NCI-H82 treated with DMSO at 0.1 percent for 48 hours (cell line): Measurements from ENCODE around the gene TRMT1.
A peak's percentile ranks its signal among the peaks of the same experiment; 100 is the strongest.

Source experiments
- DNase-seq: peaks from one replicate; lab custom pipeline; 2025; ENCODE audit not compliant: unreplicated experiment; lab: John Stamatoyannopoulos, UW

The TRMT1 gene

DNA sequence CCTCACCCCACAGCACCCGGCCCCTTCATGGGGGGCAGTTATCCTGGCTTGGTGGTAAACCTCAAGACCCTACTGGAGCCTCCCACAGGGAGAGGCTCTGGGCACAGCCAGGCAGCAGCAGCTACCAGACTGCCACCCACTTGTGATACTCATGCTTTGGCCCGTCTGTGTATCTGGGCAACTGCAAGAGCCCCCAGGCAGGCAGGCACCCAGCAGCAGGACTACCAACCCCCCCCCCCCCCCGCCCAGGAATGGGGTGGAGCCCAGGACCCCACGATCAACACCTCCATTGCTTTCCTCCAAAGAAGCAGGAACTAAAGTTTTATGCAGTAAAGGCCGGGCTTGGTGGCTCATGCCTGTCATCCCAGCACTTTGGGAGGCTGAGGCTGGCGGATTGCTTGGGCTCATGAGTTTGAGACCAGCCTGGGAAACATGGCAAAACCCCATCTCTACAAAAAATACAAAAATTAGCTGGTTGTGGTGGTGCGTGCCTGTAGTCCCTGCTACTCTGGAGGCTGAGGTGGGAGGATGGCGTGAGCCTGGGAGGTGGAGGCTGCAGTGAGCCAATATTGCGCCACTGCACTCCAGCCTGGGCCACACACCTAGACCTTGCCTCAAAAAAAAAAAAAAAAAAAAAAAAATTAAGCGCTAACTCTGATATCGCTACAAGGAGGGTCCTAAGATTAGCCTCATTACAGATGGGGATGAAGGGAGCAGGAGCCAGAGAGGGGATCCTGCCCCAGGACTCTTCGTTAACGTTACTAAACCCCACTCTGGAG, 12.8 kb downstream of the TRMT1 start:
- no peak for DNase-seq

DNA sequence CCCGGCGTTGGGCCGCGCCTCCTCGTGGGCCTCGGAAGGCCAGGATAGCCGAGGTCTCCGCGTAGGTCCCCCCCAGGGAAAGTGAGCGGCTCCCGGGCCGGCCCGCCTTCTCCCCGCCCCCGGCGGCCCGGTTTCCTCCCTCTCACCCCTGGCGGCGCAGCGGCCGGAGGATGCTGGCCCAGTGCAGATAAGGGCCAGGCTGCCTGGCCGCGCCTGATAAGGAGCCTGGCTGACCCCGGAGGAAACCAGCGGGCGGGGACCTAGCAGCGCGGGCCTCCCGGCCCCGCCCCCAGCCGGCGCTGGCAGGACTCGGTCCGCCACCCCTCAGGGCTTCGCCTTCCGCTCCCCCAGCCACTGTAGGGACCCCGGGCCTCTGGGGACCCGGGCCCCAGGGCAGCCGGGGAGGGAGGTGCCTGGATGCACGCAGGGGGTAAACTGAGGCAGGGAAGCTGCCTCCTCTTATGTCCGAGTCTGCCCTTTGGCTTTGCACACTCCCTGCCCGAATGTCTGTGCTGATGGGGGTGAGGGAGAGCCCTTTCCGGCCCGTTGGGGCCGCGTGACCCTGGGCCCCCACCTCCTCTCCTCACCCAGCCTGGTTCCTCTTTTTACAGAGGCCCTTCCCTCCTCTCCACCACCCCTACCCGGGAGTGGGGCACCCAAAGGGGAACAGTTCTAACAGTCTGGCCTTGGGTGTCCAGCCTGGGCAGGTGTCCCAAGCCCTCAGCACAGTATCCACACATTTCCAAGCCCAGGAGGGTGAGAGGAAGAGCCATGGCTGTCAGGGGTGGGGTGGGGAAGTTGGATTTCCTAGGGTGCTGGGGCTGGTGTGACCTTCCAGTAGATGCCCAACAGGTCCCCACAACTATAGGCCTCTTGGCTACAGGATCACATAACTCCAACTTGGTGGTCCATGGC, 13.6 kb downstream of the TRMT1 start, which contains the start of gene LYL1:
Gene LYL1, minus strand, starts transcription at position 193 of the 915 bp plus-strand sequence. CDS start 1,687 bp downstream, outside the sequence.
- DNase-seq, result no peak

DNA sequence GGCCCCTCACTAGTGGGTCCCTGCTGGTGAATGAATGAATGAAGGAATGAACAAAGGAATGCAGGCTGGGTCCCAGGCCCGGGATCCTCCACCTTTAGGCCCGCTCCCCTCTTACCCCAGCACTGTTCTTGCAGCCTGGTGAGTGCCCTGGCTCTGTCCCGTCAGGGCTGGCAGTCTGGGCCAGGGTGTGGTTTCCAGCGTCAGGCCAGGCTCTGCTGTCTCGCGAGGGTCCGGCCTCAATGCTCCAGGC, 14.2 kb downstream of the TRMT1 start:
- no peak for DNase-seq

DNA sequence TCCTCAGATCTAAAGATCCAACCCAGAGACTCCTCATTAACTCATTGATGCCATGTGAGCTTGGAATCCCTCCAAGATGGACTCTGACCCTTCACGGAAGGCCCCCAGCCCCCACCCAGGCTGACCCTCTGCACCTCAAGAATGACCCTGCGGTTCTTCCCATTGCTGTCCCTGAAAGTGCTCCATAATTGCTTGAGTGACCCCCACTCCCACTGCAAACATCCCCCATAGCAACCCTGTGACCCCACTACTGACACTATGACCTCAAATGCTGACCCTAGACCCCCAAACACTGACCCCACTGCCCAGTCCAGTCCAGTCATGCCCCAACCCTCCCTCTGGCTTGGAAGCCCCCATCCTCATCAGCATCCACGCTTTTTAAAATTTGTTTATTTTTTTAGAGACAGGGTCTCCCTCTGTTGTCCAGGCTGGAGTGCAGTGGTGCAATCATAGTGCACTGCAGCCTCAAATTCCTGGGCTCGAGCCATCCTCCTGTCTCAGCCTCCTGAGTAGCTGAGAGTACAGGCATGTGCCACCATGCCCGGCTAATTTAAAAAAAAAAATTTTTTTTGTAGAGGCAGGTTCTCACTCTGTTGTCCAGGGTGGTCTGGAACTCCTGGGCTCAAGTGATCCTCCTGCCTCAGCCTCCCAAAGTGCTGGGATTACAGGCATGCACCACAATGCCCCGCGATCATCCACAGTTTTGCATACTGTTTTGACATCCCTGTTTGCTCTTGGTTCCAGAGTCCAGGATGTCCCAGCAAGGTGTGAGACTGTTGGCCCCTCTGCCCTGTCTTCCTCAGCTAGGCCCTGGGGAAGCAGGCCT, 14.7 kb downstream of the TRMT1 start:
- DNase-seq, result no peak

DNA sequence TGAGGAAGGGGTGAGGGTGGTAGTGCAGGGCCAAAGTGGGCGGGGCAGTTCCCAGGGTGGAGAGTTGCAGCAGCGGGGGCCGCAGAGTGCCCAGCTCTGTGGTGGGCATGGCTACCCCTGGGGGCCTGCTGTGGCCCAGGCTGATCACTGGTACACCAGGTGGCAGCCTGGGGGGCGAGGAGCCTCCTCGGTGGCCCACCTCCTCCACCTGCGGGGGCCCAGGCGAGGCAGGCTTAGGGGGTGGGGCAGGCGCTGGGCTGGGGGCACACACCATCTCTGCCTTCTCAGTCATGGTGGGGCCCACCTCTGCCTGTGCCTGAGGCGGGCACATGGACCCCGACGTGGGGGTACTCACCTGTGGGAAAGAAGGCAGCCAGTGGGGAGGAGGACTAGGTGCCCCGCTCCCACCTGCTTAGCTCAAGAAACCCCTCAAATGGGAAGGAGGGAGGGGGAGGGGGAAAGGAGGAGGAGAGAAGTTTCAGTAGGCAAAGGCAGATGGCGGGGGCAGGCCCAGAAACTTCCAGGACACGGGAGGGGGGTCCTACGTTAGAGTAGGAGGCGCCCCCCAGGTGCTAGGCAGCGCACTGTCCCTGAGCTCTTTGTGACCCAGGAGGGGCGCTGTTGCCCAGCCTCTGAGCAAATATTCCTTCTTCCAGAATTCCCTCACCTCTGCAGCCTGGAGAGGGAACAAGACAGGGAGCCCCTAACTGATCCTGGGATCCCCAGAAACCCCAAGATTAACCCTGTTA, 15.5 kb downstream of the TRMT1 start:
- no peak for DNase-seq

DNA sequence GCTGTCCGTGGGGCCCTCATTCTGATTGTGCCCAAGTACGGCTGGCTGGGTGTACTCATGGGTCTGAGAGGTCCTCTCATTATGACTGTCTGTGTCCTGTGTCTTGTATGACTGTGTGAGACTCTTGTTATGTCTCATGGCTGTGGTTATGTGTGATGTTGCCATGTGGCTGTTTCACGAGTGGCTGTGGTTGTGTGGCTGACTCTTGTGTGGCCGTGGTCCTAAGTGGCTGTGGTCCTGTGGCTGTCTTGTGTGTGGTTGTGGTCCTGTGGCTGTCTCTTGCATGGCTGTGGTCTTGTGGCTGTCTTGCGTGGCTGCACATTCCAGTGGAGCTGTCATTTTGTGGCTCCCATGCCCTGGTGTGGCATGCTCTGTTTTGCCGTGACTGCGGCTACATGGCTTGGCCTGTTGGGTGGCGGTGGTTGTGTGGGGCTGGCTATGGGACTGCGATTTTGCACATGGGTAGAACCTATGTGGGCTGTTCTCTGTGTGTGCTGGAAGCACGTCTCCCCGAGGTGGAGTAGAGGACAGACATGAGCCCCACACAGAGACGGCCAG, 16.4 kb downstream of the TRMT1 start:
- no peak for DNase-seq

DNA sequence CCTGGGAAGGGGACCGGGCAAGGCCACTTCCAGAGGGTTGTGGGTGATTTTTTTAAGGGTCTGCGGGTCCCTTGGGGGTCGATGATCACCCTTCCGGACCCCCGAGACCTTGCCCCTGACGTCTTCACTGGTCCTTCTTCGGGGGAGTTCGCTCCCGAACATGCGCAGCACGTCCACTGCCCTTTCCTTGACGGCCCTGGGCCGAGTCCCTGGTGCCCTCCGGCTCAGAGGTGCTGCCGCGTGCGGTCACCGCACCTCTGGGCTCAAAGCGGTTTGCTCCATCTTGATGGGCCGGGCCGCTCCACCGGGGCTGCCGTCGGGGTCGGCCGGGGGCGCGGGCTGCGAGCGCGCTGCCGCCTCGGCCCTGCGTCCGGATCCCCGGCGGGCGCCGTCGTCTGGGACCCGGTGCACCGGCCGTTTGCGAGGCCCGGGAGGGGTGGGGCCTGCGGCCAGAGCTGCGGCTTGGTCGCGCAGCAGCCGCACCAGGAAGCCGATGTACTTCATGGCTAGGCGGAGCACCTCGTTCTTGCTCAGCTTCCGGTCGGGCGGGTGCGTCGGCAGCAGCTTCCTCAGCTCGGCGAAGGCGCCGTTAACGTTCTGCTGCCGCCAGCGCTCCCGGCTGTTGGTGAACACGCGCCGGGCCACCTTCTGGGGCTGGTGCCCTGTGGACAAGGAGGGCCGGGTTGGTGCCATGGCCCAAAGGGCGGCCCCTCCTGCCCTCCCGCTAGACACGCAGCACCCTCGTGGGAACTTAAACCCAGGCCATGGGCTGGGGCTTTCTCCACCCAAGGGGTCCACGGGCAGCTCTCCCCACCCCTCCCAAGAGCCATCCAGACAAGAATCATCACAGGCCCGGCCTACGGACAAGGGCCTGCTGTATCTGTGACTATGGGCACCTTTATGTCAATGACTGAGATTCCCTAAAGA, 17.2 kb downstream of the TRMT1 start:
- DNase-seq, result no peak

DNA sequence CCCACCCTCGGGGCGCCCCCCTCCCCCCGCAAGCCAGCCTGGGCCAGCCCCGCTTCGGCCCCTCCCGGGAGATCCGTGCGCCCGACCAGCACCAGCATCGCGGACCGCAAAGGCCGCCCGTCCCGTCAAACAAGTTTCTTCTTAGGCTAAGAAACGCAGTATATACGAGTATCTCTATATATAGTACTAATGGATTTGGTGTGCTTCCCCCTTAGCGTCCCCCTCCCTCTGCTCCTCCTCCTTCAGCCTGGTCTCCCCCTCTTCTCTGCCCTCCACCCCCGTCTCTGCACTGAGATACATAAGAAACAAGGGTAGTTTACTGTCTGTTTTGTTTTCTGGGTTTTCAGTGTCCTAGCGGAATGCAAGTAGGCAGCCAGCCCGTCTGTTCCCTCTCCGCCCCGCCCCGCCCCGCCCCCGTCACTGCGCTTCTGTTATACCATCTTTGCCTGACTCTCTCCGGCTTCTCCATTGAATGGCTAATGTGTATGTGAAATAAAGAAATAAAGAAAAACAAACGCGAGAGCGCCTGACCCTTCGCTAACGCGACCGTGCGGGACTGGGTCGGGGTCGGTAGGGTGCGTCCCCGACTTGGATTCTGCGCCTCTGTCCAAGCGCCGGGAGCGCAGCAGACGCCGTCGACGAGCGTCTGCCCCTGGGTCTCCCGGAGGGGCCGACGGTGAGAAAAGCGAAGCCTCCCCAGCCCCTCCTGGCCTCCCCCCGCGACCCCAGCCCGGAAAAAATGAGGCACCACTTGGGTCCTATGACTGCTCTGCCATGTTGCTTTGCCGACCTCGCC, 18.1 kb downstream of the TRMT1 start:
- DNase-seq, result no peak

DNA sequence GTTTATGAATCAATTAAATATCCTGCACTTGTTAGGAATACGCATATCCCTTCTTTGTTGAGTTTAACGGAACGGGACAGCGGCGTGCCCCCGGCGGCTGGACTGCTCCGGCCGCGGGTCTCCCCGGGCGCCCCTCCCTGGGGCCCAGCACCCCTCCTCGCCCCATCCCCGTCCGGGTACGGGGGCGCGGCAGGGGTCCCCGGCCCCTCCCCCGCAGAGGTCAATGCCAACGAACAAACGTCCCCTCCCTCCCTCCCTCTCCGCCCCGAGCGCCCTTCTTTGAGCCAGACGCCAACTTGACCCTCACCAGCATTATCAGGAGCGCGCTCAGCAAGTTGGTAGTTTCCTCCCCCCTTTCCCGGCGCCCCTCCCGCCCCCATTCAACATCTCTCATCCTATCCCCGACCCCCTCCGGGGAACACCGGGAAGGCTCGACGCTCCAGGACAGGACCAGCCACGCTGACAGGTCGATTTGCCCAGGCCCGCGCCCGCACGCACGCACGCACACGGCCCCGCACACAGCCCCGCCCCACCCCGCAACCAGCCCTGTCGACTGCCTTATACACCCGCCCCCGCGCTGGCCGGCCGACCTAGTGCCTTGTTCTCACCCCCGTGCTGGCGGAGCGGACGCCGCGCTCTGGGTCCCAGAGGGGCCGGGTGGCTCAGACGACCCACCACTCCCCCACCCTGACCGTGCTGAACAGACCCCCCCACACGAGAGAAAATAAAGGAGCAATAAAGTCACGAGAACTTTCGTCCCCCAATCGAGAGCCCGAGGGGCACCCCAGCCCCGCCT, 18.9 kb downstream of the TRMT1 start:
- no peak for DNase-seq

DNA sequence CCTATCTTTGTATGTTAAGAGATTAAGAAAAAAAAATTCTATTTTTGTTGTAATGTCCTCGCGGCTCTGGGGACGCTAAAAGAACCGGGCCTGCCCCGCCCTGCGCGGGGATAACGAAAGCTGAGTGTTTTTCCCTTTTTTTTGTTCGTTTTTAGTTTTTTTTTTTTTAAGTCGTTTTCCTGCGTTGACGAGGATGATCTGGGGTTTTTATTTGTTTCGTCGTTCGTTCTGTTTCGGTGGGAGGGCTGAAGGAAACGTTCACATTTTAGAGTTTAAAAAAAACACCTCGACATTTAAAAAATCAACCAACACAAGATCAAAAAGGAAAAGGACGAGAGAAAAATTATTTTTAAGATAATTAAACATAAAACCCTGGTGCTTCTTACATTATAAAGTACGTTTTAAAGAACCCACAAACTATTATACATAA, 19.5 kb downstream of the TRMT1 start:
- no peak for DNase-seq

DNA sequence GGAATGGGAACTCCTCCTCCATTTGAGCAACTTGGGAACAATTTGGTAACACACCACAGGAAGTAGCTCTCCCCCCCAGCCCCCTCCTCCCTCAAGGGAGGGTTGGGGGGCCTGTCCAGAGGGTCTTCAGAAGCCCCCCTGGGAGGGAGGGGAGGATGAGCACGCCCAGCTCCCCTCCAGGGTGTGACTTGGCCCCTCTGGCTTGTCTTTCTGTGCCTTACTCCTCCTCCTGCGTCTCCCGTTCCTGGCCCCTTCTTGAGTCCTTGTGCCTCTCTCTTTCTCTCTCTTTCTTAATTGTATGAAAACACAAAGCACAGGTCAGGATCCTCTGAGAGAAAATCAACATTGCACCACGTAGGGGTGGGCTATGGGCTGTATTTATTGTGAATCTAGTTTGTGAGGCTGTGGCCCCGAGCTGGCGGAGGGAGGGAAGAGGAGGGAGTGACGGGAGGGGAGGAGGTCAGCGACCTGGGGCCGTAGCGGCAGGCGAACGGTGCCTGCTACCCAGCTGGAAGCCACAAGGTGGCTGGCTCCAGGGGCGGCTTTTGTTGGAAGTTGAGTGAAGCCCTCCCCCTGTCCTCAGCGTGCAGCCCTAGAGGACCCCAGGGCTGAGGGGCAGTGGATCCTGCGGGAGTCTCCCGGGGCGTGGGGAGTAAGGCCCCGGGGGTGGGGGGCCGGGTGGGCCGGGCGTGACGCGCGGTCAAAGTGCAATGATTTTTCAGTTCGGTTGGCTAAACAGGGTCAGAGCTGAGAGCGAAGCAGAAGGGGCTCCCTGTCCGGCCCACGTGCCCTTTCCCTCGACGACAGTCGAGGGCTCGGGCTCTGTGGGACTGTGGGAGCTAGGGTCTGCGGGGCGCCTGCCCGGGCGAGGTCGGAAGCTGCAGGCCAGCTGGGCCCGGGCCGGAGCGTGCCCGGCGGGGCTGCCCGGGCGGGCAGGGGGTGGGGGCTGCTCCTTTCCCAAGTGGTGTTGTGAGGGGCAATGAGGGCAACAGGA, 20.3 kb downstream of the TRMT1 start:
- no peak for DNase-seq

DNA sequence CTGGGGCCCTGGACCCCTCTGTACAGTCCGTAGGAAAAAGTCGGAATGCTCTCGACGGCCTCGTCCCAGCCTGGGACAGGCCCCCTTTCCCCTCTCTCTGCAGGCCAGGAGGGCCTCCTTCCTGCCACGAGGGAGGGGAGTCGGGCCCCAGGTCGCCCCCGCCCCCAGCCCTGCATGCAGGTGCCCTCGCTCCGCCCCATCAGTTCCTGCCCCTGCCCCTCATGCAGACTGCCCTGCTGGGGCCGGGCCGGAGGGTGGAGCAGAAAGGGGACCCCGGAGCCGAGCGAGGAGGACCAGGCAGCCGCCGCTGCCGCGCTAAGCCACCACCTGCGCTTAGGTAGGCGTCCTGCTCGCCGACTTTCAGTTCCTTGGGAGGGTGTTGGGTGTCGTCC, 21.2 kb downstream of the TRMT1 start:
- no peak for DNase-seq

DNA sequence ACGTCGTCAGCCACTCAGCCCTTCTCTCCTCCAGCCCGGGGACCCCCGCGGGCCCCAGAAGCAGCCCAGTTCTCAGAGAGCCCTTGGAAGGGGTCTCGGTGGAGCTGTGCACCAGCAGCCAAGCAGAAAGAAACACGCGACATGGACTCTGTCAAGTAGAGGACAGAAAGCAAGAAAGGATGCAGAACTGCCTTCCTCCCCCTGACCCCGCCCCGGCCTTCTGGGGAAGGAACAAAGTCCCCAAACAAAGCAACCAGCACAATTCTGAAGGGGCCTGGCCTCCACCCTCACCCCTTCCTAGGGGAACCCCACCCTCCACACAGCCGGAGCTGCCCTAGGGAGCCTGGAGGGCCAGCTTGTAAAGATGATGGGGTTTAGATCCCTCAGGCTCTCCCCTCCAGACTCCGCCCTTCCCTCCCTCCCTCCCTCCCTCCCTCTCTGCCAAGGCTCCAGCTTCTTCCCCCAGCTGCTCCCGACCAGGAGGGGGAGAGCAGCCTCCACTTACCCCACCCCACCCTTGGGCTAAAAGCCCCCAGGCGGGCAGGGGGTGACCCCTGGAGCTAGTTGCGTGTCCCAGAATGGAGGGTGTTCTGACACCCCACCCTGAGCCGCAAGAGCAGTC, 21.7 kb downstream of the TRMT1 start:
- DNase-seq, result peak; percentile 26

DNA sequence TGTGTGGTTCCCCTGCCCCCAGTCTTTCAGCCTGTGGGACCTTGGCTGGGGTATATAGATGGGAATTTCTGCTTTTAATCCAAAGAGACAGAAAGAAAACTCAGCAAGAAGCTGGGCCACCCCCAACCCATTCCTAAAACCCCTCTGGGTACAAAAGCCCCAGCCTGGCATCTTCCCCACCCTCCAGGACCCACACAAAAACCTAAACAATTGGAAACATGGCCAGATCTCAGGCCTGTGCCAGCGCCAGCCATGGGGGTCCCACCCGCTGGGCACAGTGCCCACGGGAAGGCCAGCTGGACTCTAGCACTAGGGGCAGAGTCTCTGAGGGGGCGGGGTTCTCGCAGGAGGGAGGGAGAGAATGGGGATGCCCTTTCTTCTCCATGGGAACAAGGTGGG, 22.4 kb downstream of the TRMT1 start:
- no peak for DNase-seq

DNA sequence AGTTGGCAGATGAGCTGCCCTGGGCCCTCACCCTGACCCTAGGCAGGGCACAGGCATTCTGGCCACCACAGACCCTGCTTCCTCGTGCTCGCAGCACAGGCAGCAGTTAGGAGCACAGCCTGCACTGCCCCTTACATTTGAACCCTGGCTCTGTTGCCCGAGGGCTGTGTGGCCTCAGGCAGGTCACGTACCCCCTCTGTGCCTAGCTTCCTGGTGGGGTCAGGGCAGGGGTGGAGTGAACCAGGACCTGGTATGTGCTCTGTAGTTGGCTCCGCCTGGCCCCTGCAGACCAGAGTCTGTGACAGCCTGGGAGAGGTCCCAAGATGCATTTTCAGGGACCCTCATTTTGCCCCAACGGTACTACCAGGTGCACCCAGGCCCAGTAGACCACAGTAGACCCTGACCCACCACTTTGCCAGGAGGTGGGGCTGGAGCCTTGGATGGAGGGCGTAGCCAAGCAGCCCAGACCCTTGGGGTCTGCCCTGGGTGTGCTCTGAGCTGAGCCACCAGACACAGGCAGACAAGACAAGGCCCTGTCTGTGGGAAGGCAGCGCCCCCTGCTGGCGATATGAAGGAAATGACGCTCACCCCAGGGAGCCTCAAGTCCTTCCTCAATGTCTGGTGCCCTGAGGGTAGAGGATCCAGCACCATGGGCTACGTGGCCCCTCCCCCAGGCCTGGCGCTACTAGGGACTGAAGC, 23.0 kb downstream of the TRMT1 start:
- peak; percentile 63 for DNase-seq
